PC-3 (cell line): ENCODE results near the gene NFYA.

ENCODE experiments used
- CTCF ChIP-seq: fragments of 300-600 bp; sonication (generic); conservative IDR thresholded peaks from 2 replicates; pipeline ENCODE4 v1.5.1; 2017; ENCODE audit warnings: antibody characterized with exemption, low read depth, mild to moderate bottlenecking, low read length
- EZH2 ChIP-seq: fragments of 300-600 bp; sonication (generic); IDR thresholded peaks from one replicate; pipeline ENCODE4 v1.6.1; 2017; ENCODE audit warnings: antibody characterized with exemption, mild to moderate bottlenecking, low read length; ENCODE audit not compliant: unreplicated experiment
- EZH2phosphoT487 ChIP-seq: fragments of 300-600 bp; sonication (generic); IDR thresholded peaks from 2 replicates; pipeline ENCODE4 v1.6.1; 2018; ENCODE audit warnings: mild to moderate bottlenecking, antibody characterized with exemption, low read length, borderline replicate concordance

- TF ChIP-seq EZH2 (no peak), CTCF (no peak), EZH2phosphoT487 (no peak)
Measured at GRCh38 chr6:41077536-41077935, 4.8 kb downstream of the NFYA start.
